GM21529 (cell line): ENCODE results near the gene BRD3.

Experiments used
- ATAC-seq: cut with Tn5 transposase; IDR thresholded peaks from one replicate; pipeline ENCODE4 v1.9.1; 2021; ENCODE audit not compliant: unreplicated experiment

Gene BRD3

DNA sequence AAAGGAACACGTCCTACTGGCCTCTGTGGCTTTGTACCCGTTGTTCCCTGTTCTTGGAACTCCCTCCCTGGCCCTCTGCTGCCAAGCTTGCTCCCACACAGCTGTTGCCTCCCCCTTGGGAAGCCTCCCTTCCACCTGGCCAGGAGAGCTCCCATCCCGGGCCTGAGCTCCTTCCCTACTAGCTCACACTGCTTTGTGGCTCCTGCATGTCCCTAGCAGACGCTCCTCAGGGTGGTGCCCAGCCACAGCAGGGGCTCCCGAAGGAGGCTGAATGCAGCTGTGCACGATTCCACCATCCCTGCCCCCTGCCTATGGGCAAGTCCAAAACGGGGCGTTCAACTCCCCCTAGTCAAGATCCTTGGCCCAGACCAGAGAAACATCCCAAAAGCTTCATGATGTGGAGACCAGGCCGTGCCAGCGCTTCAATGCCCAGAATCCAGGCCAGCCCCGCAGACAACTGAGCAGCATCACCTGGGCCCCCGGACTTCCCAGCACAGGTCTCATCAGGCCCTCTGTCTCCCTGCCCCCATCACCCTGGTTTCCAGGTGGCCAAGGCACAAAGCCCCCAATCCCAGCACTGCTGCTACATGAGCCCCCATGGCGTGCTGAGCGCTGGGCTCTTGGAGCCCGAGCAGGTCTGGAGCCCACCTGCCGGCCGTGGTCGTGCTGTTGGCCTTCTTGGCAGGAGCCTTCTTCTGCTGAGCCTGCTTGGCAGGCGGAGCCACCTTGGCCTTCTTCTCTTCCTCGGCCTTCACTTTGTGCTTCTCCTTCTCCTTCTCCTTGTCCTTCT, 28.2 kb downstream of the BRD3 start:
- no peak for ATAC-seq

GRCh38 chr9:134037641-134038040, 30.2 kb downstream of the BRD3 start:
- no peak for ATAC-seq

DNA sequence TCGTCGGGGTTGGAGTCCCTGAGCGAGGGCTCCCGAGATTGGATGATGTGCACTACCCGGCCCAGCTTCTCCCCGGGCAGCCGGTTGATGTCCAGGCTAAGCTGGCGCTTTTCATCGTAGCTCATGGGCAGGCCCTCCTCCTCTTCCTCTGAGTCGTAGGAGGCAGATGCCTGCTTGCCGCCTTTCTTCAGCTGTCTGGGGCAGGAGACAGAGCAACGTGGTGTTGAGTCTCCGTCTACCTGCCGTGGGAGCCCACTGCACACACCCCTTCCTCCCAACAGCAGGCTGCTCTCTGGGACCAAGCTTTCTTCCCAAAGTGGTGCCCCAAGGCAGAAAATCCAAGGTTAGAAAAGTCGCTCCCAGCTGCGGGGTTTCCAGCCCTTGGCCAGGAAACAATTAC, 31.7 kb downstream of the BRD3 start:
- no peak for ATAC-seq

- no peak for ATAC-seq
Measured at GRCh38 chr9:134035041-134036039, 32.5 kb downstream of the BRD3 start.

- no peak for ATAC-seq
Measured at GRCh38 chr9:134034215-134035040, 33.4 kb downstream of the BRD3 start.

DNA sequence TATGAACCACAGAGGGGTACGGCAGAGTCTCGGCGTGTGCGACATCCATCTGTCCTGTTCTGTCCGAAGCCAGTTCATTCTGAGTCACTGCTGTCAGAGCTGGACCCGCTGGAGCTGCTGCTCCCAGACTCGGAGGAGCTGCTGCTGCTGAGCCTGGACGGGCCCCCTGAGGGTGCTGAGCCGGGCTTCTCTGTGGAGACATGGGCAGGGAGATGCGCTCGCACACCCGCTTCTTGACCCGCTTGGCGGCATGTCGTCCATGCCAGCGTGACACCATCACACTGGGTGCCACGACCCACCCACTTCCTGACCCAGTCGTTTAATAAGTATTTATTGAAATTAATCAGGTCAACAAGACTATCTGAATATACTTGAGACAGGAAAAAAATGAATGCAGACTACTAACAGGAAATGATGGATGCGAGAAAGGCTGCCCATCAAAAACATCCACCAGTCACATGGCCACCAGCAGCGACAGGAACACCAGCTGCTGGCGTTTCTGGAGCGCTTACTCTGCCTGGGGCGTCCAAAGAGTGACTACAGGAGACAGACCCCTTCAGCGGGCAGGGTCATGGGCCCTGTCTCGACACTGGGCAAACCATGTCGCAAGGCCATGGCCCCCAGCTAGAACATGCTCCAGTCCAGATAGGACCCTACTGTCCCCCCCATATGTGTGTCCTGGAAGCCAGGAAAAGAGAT, 34.2 kb downstream of the BRD3 start:
- no peak for ATAC-seq

- ATAC-seq: no peak
Measured at GRCh38 chr9:134032456-134033222, 35.2 kb downstream of the BRD3 start.

DNA sequence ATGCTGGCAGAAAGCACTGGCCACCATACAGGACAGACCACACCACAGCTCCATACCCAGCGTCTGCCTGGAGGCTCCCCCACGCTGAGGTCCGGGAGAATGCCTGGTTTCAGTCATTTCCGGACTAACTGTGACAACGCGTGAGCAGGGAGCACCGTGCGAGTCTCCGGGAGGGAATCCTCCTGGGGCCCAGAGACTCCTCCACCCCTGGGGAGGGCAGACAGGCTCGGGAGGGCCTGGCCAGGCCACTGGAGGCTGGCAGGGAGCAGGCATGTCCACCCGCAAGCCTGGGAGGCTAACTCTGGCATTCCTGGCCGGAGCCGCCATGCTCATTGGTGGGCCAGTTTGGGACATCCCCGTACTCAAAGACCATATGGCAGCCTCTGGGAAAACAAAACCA, 36.0 kb downstream of the BRD3 start:
- ATAC-seq: no peak

DNA sequence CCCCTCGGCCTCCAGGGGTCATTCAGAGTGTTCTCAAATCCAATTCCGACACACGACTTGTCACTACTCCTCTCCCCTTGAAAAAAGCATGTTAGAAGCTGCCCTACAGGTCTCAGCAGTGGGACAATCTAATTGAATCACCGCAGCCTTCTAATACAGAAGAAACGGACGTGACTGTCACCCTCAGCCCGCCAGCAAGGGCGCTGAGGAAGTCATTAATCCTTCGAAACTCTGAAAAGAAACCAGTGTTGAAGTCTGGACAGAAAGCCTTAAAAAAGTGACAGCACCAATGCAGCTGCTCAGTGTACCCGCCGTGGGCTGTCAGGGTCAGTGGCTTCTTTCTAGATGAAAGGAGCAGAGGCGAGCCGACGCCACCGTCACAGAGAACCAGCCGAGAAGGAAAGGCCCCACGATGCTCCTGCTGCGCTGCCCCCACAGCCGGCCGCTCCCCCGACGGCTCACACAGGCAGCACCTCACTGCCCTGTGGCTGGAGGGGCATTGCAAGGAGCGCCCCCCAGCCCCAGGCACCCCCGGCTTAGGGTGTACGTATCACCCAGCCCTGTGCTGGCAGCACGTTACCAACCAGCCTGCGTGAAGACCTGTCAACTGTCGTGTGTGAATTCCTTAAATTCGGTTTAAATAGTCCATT, 36.9 kb downstream of the BRD3 start:
- no peak for ATAC-seq

- no peak for ATAC-seq
Measured at GRCh38 chr9:134029248-134030226, 38.3 kb downstream of the BRD3 start.

DNA sequence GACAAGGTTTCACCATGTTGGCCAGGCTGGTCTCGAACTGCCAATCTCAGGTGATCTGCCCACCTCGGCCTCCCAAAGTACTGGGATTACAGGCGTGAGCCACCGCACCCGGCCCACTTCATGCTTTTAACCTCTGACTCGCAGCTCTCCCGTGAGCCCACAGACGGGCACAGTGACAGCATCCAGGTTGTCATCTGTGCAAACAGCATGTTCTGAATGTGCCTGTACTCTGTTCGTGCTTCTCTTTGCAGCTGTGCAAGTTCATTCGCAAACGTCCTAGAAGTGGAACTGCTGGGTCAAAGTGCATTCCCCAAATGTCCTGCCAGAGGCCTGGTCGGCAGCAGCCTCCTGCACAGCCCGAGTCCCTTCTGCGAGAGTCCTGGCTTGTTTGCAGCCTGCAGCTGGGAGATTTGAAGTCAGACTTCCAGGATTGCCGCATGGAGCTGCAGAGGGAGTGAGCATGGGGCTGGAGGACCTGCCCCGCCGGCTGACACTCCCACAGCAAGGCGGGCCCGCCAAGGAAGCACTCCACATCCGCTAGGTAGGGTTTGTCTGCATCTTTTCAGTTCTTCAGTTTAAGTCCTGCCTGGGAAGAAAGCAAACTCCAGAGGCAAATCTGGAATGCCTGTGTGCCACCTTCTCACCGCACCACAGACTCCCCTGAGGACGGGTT, 39.1 kb downstream of the BRD3 start:
- ATAC-seq: no peak

DNA sequence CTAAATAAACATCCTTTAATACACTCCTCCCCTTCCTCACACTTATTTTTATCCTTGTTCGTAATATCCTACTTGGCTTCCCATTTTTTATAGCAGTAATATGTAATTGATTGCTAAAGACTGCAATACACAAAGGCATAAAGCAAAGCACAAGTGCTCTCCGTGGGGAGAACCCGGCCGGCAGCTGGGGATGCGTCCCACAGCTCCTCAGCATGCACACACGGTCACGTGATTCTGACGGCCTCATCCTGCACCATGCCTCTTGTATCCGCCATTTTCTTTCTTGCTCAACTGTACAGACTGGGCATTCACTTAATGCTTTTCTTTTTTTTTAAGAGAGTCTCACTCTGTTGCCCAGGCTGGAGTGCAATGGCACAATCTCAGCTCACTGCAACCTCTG, 39.8 kb downstream of the BRD3 start:
- ATAC-seq: no peak

DNA sequence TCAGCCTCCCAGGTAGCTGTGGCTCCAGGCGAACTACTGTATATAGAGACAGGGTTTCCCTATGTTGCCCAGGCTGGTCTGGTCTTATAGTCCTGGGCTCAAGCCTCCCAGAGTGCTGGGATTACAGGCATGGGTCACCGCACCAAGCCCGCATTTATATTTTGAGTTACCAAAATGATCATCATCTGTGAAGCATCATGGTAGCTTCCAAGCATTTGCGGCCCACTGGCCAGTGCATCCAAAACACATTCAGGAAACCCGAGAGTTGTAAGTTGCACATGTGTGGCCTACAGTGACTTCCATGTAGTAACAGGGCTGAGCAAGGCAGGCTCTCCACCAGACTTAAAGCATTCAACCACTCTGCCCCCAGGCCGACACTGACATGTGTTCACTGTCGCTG, 40.3 kb downstream of the BRD3 start:
- no peak for ATAC-seq

DNA sequence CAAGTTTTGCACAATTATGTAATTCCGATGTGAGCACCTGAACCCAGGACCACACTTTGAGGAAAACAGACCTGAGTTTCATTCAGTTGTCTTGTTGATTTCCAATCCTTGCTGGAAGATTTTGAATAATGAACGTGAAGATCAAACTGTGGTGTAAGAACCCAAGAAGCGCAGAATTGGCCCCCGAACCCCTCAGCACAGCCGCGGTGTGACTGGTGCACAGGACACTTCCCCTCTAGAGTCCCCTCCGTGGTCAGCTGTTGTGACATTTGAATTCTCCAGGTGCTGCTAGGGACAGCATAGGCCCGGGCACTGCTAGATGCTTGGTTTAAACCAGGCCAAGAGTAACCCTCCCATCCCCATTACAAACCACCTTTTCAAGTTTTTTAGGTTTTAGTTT, 40.8 kb downstream of the BRD3 start:
- no peak for ATAC-seq

GRCh38 chr9:134026581-134026980, 41.2 kb downstream of the BRD3 start:
- no peak for ATAC-seq

DNA sequence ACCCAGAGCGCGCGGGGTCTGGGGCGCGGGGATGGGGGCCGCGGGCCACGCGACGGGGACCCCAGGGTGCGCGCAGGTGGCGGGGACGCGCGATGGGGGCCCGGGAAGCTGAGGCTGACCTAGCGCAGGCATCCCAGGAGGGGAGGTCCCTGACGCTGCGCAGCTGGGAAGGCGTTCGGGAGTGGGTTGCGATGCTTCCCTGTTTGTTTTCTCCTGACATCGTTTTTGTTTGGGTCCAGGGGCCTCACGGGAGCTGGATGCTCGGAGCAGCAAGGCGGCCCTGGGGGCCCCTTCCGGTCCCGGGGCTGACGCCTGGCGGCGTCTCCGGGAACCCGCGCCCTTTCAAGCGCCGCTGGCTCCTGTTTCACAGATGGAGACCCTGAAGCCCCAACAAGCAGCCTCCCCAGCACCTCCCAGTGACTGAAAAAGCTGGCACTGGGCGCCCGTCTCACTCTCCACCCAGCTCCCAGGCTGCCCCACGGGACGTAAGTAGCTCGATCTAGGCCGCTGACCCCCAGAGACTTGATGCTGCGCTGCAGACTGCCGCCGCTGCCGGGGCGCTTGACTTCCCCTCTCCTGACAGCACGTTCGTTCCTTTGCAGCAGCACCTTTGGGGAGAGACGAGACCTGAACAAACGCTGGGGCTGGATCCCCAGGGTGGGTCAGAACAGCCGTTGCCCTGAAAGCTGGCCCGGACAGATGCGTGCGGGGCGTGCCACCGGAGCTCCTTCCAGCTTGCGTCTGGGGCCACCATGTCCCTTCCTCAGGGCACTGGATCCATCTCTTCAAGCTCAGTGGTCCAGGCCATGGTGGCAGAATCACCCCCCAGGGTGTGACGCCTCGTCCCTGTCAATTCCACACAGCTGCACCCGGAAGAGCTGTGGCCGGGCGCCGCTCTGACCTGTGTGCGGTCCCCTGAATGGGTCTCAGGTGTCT, 42.0 kb downstream of the BRD3 start:
- peak; percentile 48 for ATAC-seq
